Progenitor cell of endocrine pancreas (in vitro differentiated cells): ENCODE data around the gene NXPH4. TPM values are rescaled to one million over a fixed set of nuclear protein-coding genes. Genes with fewer than 3 reads are reported as not detected.
A peak's percentile ranks its signal among the peaks of the same experiment; 100 is the strongest.

Source experiments
- DNase-seq: peaks from one replicate; pipeline ENCODE4 v3.0.0; 2021; ENCODE audit warnings: low spot score; ENCODE audit not compliant: unreplicated experiment
- H3K27ac Mint-ChIP-seq: 2 replicates; pipeline ENCODE4 v1.8.0; 2021; ENCODE audit warnings: mild to moderate bottlenecking, moderate library complexity, mixed read lengths
- H3K27me3 Mint-ChIP-seq: 2 replicates; pipeline ENCODE4 v1.8.0; 2021; ENCODE audit warnings: mixed read lengths
- H3K36me3 Mint-ChIP-seq: 2 replicates; pipeline ENCODE4 v1.8.0; 2022; ENCODE audit warnings: mixed read lengths; ENCODE audit not compliant: insufficient read depth
- H3K4me1 Mint-ChIP-seq: 2 replicates; pipeline ENCODE4 v1.8.0; 2021; ENCODE audit warnings: low read depth, mixed read lengths
- H3K4me3 Mint-ChIP-seq: 2 replicates; pipeline ENCODE4 v1.8.0; 2021; ENCODE audit warnings: low read depth, mild to moderate bottlenecking, moderate library complexity, mixed read lengths
- H3K9me3 Mint-ChIP-seq: 2 replicates; pipeline ENCODE4 v1.8.0; 2021; ENCODE audit warnings: low read depth, mixed read lengths
- total RNA-seq: library from RNA; stranded (reverse); gene quantifications from 2 replicates; pipeline ENCODE4 v1.2.1, GENCODE V29; 2021
- TF ChIP-seq, protein P1 (sequence below): fragments of 200-600 bp; sonication (generic); IDR thresholded peaks from one replicate; pipeline ENCODE4 v1.5.0; 2021; ENCODE audit warnings: antibody characterized with exemption, mild to moderate bottlenecking; ENCODE audit not compliant: unreplicated experiment

Gene NXPH4
- total RNA-seq, 1 donor from 2014 or later, result 2.0 TPM

DNA sequence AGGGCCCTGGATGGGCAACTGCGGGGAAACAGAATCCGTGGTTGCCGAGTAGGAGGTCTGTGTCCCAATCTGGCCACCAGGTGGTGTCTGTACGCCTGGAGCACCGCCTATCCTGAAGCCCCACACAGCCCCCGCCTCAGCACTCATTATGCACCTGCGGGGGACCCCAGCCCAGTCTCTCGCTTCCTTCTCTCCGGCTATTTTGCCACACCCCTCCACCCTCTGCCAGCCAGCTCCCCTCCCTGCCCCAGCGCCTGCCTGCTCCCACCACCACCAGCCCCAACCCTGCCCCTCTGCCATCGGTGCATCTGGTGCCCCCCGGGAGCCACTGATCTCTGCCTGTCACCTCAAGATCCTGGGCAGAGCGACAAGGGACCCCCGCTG is 2.2 kb upstream of the NXPH4 start:
- H3K4me3 Mint-ChIP-seq, result peak overlapping the region; percentile 32
- no peaks in the 10 kb centered on the region for H3K9me3 Mint-ChIP-seq
- H3K27me3 Mint-ChIP-seq, result peaks cover 51% of the 10 kb centered on the region
- TF ChIP-seq, protein P1, sequence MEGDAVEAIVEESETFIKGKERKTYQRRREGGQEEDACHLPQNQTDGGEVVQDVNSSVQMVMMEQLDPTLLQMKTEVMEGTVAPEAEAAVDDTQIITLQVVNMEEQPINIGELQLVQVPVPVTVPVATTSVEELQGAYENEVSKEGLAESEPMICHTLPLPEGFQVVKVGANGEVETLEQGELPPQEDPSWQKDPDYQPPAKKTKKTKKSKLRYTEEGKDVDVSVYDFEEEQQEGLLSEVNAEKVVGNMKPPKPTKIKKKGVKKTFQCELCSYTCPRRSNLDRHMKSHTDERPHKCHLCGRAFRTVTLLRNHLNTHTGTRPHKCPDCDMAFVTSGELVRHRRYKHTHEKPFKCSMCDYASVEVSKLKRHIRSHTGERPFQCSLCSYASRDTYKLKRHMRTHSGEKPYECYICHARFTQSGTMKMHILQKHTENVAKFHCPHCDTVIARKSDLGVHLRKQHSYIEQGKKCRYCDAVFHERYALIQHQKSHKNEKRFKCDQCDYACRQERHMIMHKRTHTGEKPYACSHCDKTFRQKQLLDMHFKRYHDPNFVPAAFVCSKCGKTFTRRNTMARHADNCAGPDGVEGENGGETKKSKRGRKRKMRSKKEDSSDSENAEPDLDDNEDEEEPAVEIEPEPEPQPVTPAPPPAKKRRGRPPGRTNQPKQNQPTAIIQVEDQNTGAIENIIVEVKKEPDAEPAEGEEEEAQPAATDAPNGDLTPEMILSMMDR, result peak; percentile 84
- DNase-seq, result peak; percentile 55
- peaks cover 32% of the 10 kb centered on the region for H3K4me1 Mint-ChIP-seq
- H3K36me3 Mint-ChIP-seq, result peaks cover 4% of the 10 kb centered on the region
- H3K27ac Mint-ChIP-seq, result peak overlapping the region; percentile 86

DNA sequence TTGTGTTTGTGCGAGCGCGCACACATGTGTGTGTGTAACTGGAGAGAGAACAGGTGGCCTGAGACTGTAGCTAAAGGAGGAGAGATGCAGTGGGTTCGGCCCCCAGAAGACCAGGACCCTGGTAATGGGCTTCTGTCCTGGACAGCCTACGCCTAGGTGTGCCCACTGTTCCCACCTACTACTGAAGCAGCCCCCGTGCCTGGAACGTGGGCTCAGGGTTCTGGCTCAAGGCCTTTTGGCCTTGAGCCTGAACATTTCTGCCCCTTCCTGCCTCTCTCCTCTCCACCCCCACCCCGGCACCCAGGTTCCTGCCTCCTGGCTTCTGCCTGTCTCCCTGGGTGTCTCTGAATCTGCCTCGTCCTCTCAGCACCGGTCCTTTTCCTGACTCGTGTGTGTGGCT is 1.5 kb upstream of the NXPH4 start:
- no peak overlapping the region for H3K4me3 Mint-ChIP-seq
- H3K27ac Mint-ChIP-seq, result peak overlapping the region; percentile 47
- peaks cover 37% of the 10 kb centered on the region for H3K4me1 Mint-ChIP-seq
- peaks cover 57% of the 10 kb centered on the region for H3K27me3 Mint-ChIP-seq
- H3K36me3 Mint-ChIP-seq, result peaks cover 2% of the 10 kb centered on the region
- H3K9me3 Mint-ChIP-seq, result no peaks in the 10 kb centered on the region
- DNase-seq, result no peak
- TF ChIP-seq, protein P1, result no peak

DNA sequence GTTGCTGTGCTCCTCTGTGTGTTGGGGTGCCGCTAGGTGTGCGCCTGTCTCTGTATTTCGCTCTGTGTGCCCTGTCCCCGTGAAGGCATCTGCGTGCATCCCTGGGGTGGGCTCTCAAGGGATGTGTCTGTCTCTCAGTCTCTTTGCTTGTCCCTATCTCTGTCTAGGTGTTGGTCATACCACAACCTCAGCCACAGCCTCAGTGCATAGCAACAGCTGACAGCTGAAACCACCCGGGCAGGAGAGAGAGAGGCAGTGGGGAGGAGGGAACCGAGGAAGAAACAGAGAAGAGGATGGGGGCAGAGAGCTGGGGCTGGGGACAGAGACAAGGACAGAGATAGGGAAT is 953 bp upstream of the NXPH4 start:
- no peaks in the 10 kb centered on the region for H3K9me3 Mint-ChIP-seq

DNA sequence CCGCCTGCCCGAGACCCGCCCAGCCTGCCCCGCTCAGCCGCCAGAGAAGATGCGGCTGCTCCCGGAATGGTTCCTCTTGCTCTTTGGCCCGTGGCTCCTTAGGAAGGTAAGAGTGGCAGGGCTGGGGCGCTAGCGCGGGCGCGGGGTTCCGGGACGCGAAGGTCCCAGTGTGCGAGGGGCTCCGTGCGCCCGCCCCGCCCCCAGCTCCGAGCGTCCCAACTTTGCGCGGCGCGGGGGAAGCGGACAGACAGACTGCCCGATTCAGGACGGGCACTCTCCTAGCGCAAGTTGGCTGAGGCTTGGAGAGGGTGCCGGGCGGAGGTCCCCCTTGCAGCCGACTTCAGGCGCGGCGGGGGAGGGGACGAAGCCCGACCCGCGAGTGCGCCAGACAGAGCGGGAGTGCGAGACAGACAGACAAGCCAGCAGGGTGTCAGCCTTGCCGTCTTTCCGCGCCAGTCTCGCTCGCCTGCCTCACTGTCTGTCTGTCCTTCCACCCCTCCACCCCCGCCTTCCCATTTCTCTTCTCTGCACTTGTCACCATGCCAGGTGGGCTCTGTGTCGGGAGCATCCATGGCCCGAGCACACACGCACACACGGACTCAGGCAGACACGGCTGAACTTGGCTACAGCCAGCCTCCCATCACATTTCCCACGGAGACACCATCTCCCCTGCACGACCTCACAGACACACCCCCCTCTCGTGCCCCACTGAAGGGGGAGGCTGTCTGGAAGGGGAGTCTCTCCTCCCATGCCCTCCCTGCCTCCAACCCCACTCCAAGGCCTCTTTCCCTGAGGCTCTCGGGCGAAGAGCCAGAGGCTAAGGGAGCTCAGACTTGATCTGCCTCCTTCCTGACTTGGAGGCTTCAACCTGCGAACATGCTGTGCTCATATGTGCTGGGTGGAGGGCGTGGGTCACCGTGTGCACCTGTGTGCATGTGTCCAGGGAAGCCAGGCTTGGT is 606 bp downstream of the NXPH4 start:
- no peaks in the 10 kb centered on the region for H3K36me3 Mint-ChIP-seq
- no peak for DNase-seq
- H3K27me3 Mint-ChIP-seq, result peaks cover 76% of the 10 kb centered on the region
- peaks cover 46% of the 10 kb centered on the region for H3K4me1 Mint-ChIP-seq
- no peaks in the 10 kb centered on the region for H3K9me3 Mint-ChIP-seq
- TF ChIP-seq, protein P1, result no peak
- H3K4me3 Mint-ChIP-seq, result peak overlapping the region; percentile 70
- H3K27ac Mint-ChIP-seq, result peak overlapping the region; percentile 91

More for the DNA sequence above, 953 bp upstream of the NXPH4 start:
- Mint-ChIP-seq H3K4me3 (peak overlapping the region; percentile 9), H3K27ac (peak overlapping the region; percentile 47), H3K36me3 (peaks cover 2% of the 10 kb centered on the region), H3K4me1 (peaks cover 38% of the 10 kb centered on the region), H3K27me3 (peaks cover 60% of the 10 kb centered on the region)
- DNase-seq, result no peak
- TF ChIP-seq, protein P1, result no peak

DNA sequence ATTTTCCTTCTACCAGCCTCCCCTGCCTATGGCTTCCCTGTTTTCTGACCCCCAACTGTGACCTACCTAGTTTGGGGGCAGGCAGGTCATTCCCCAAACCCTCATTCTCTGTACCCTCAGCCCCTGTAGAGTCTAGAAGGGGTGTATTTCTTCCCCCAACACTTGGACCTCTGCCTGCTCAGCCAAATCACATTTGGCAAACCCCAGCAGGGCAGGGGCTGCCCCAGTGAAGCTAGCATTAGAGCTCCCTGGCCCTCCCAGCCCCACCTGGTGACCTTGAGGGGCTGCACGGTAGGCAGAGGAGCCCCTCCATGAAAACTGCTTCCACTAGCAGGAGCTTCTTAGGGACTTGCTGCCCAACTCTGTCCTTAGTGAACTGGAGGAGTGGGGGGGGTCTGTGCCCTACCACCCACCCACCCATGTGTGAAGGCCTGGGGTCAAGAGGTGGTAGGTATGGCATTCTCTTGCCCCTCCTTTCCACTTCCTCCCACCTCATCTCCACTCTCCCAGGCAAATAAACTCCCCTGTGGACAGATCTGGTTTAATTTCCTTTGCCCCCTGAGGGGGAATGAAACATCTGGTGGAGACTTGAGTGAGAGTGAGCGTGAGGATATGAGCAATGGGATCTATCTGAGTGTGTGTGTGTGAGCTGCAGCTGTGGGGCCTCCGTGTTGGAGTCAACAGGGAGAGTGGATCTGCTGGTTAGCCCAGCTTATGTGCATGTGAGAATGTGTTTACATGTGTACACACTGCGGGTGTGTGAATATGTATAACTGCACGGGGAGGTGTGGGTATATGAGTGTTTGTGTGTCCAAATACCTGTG is 1.6 kb downstream of the NXPH4 start:
- DNase-seq, result no peak
- Mint-ChIP-seq H3K4me1 (peaks cover 51% of the 10 kb centered on the region), H3K36me3 (no peaks in the 10 kb centered on the region), H3K4me3 (peak overlapping the region; percentile 0), H3K27me3 (peaks cover 86% of the 10 kb centered on the region), H3K27ac (no peak overlapping the region), H3K9me3 (no peaks in the 10 kb centered on the region)
- TF ChIP-seq, protein P1, result no peak
